NCI-H510A (cell line): ENCODE data around the gene FAM200B.

Experiments used
- DNase-seq: peaks from one replicate; lab custom pipeline; 2025; lab: John Stamatoyannopoulos, UW

FAM200B gene

GRCh38 chr4:15668566-15669435, 12.8 kb upstream of the FAM200B start:
- DNase-seq, result no peak

GRCh38 chr4:15670576-15670975, 11.1 kb upstream of the FAM200B start:
- DNase-seq, result no peak

DNA sequence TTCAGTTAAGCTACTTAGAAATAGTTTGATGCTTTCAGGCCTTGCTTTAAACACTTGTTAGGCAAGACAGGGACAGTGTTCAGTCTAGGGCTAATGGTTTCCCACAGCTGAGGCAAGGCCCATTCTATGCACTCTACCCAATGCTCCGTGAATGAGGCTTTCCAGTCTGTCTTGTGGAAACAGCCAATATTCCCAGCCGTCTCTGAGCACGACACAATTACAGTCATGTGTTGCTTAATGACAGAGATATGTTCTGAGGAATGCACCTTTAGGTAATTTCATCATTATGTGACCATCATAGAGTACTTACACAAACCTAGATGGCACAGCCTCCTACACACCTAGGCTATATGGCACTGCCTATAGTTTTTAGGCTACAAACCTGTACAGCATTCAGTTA, 9.5 kb upstream of the FAM200B start:
- DNase-seq, result no peak

DNA sequence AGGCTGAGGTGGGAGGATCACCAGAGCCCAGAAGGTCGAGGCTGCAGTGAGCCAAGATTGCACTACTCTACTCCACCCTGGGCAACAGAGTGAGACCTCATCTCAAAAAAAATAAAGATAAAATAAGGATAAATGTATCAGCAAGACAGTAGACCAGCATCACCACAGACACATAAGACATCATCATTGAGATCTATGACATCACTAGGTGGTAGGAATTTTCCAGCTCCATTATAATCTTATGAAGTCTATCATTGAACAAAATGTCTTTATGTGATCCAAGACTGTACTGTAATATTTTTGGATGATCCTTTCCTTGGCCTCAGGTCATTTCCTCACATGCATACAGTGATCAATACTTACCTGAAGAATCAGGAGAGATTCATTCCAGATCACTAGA, 8.3 kb upstream of the FAM200B start:
- DNase-seq, result no peak

- no peak for DNase-seq
Observed at GRCh38 chr4:15674046-15674445, 7.6 kb upstream of the FAM200B start.

- no peak for DNase-seq
Observed at GRCh38 chr4:15674926-15675325, 6.7 kb upstream of the FAM200B start.

GRCh38 chr4:15675356-15675755, 6.3 kb upstream of the FAM200B start:
- no peak for DNase-seq

- no peak for DNase-seq
Observed at GRCh38 chr4:15676039-15676438, 5.6 kb upstream of the FAM200B start.

DNA sequence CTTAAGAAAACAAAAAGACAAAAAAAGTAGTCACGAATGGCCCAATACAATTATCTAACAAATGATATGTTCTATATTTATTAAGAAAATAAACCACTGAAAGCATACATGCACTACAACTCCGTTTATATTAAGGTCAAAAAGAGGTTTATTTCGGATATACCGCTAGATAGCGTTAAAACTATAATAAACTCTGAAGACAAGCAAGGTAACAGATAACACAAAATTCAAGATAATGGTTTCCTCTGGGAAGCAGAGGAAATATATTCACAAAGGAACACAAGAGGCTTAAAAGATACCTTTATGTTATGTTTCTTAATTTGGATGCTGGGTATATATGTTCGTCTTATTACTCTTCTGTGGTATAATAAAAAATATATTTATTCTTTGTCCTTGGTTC, 4.7 kb upstream of the FAM200B start:
- no peak for DNase-seq

DNA sequence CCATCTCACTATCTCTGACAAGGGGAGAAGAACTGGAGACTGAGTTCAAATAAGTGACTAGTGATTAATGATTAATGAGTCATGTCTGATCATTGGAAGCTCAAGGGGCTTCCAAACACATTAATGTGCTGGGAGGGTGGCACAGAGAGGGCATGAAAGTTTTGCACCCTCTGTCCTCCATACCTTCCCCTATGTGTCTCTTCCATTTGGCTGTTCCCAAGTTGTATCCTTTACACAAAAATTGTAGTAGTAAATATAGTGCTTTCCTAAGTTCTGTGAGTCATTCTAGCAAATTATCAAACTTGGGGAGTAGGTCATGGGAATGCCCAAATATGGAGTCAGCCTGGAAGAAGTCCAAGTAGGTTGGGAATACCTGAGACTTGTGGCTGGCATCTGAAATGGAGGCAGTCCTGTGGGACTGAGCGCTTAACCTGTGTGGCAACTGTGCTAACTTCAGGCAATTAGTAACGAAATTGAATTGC, 4.1 kb upstream of the FAM200B start:
- no peak for DNase-seq

GRCh38 chr4:15681067-15681371, 608 bp upstream of the FAM200B start:
- no peak for DNase-seq

DNA sequence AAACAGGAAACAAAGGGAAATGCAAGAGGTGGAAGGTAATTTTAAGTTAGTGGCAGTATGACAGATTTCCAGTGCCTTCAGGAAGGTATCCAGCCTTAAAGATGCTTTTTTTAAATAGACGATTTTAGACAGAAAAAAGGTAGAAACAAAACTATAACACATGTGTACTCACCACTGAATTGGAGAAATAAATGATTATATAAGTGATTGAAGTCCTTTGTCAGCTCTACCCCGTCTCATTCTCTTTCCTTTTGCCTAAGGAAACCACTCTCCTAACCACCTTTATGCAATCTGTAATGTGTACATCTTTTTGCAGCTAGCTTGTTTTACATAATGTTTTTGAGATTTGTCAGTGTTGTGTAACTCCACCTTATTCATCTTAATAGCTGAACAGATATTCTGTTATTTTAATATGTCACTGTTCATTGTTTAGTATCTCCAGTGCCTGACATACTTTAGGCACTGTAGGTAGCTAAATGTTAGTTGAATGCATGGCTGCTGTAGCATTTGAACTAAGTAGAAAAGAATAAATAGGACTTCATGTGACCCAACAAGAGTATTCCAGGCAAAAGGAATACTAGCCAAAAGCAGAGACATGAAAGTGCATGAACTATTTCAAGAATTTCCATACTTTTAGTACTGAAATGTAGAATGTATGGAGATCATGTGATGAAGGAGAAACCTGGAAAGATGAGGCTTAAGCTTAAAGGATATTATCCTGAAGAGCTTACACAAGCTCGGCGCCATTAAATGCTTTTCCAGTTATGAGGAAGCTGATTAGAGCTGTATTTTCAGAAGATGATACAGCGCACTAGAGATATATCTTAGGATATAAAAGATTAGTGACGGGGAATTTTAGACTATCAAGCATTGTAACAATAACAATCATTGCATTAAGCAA, 865 bp downstream of the FAM200B start:
- DNase-seq, result no peak

GRCh38 chr4:15683143-15683495, 1.5 kb downstream of the FAM200B start:
- no peak for DNase-seq

DNA sequence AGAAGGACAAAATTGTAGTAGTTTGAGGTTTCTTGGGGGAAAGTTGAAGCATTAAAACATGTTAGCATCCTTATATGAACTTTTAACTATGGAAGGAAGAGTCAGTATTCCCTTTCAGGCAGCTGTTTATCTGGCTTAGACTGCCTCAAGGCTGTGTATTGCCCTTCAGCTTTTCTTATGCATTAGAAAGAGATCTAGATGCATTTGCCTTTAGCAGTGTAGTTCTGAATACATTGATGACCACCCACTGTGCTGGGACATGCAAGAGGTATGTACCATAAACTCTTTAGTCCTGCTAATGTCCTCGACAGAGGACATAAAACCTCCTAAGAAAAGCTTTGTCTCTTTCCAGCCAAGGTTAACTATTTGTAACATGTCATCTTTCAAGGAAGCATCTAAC, 2.9 kb downstream of the FAM200B start:
- DNase-seq, result no peak

DNA sequence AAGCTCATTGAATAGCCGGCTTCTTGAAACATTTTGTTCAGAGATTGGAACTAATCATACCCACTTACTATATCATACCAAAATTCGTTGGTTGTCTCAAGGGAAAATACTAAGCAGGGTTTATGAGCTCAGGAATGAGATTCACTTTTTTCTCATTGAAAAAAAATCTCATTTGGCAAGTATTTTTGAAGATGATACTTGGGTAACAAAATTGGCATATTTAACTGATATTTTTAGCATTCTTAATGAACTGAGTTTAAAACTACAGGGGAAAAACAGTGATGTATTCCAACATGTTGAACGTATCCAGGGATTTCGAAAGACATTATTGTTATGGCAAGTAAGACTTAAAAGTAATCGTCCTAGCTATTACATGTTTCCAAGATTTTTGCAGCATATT, 6.4 kb downstream of the FAM200B start:
- no peak for DNase-seq

DNA sequence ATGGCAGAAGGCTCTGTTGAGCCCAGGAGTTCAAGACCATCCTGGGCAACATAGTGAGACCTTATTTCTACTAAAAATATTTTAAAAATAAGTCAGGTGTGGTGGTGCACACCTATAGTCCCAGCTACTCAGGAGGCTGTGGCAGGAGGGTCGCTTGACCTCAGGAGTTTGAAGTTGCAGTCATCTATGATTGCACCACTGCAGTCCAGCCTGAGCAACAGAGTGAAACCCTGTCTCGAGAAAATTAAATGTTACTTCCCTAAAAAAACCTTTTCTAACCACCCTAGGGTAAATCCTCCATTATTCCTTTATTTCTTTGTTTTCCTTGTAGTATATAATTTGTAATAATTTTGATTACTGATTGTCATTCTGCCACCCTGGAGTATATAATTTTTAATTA, 7.9 kb downstream of the FAM200B start:
- DNase-seq, result no peak

GRCh38 chr4:15690020-15690809, 8.6 kb downstream of the FAM200B start:
- no peak for DNase-seq

GRCh38 chr4:15691346-15692135, 9.9 kb downstream of the FAM200B start:
- DNase-seq, result no peak

DNA sequence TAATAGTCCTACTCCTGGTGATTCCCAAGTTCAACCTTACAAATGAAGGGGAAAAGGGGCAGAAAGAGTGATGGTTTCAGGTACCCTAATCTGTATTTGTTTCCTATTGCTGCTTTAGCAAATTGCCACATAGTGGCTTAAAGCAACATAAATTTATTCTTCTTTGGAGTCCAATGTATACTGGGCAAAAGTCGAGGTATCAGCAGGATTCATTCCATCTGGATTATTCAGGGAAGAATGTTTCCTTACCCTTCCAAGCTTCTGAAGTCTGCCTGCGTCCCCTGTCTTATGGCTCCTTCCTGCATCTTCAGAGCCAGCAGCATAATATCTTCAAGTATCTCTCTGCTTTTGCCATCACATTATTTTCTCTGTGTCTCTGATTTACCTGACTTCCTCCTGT, 11.0 kb downstream of the FAM200B start:
- DNase-seq, result no peak

DNA sequence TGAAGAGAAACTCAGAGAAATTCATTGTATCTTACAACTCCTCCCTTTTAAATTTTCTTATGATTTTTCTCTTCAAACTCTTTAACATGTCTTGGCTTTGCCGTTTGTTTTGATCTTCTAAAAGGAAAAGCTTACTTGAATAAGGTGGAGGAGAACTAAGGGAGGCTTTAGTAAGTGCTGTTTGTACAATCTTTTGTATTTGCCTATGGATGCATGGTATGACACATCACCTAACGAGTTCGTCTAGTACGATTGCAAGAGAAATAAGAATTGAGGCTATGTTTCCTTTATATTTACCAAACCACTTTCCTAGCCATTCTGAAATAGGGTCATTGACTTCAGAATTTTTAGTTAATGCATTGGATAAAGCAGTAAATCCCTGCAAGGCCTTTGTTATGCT, 12.8 kb downstream of the FAM200B start:
- no peak for DNase-seq

GRCh38 chr4:15695240-15695699, 13.6 kb downstream of the FAM200B start:
- DNase-seq, result no peak

GRCh38 chr4:15695729-15696128, 14.1 kb downstream of the FAM200B start:
- DNase-seq, result no peak
